ENCODE results near the gene MMRN1.

Gene MMRN1

GRCh38 chr4:89915937-89916336 is 21.3 kb downstream of the MMRN1 start:
- no peaks in the 10 kb centered on the region for H3K36me3 ChIP-seq (replicated peaks; ENCODE audit: insufficient read depth, low read length)
- no peak for DNase-seq
- H3K9me3 ChIP-seq (replicated peaks; ENCODE audit: insufficient read depth, low read length): no peaks in the 10 kb centered on the region
- no peaks in the 10 kb centered on the region for H3K79me2 ChIP-seq (ENCODE audit: low read length)
- H2AFZ ChIP-seq (ENCODE audit: low read length): no peak overlapping the region
- no peak overlapping the region for H3K27ac ChIP-seq (ENCODE audit: low read length)
- no peak overlapping the region for H3K9ac ChIP-seq (ENCODE audit: low read length)
- H3K27me3 ChIP-seq (replicated peaks; ENCODE audit: insufficient read depth, low read length): no peaks in the 10 kb centered on the region
- no peak overlapping the region for H3K4me3 ChIP-seq (ENCODE audit: low read length)
- no peaks in the 10 kb centered on the region for H4K20me1 ChIP-seq (ENCODE audit: insufficient read depth, low read length)
- H3K9me2 ChIP-seq (replicated peaks; ENCODE audit: insufficient read depth, low read length): no peaks in the 10 kb centered on the region
- H3K4me1 ChIP-seq (ENCODE audit: low read length): no peaks in the 10 kb centered on the region
- TF ChIP-seq CTCF (IDR thresholded peaks at IDR 0.05; ENCODE audit: low read length) (no peak), EZH2 (optimal IDR thresholded peaks at IDR 0.05; ENCODE audit: low read depth, low read length) (no peak), EZH2phosphoT487 (IDR thresholded peaks at IDR 0.05; ENCODE audit: low read length) (no peak)
- no peaks in the 10 kb centered on the region for H3F3A ChIP-seq (ENCODE audit: insufficient read depth, low read length)
- no peak overlapping the region for H3K4me2 ChIP-seq (ENCODE audit: low read depth, low read length)

DNA sequence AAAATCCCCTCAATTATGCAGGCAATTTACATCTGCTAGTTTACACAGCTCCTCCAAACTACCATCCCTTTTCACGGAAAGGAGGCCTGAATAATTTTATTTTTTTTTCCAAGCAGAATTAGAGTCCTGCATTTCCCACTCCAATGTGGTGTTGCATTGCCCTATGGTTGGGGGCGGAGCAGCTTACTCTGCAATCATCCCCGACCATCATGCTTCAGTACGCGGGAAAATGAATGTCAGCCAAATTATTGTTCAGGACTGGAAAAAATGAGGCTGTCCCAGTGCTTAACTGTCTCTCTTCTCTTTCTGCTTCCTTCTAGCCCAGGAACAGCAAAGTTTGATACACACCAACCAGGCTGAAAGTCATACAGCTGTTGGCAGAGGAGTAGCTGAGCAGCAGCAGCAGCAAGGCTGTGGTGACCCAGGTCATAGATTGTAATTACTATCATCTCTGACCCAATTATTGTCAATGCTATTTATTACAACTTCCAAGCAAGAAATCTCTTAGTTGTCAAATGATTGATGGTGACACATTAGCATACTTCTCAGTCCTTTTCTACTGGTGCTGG is 28.3 kb downstream of the MMRN1 start:
- Histone ChIP-seq H2AFZ (ENCODE audit: low read length) (no peak overlapping the region), H3K9ac (ENCODE audit: low read length) (no peak overlapping the region), H3K4me3 (ENCODE audit: low read length) (no peak overlapping the region), H3F3A (ENCODE audit: insufficient read depth, low read length) (no peaks in the 10 kb centered on the region), H3K4me2 (ENCODE audit: low read depth, low read length) (no peak overlapping the region), H3K36me3 (replicated peaks; ENCODE audit: insufficient read depth, low read length) (no peaks in the 10 kb centered on the region), H3K9me3 (replicated peaks; ENCODE audit: insufficient read depth, low read length) (no peaks in the 10 kb centered on the region), H3K27me3 (replicated peaks; ENCODE audit: insufficient read depth, low read length) (no peaks in the 10 kb centered on the region), H3K9me2 (replicated peaks; ENCODE audit: insufficient read depth, low read length) (no peaks in the 10 kb centered on the region), H3K4me1 (ENCODE audit: low read length) (no peaks in the 10 kb centered on the region), H3K27ac (ENCODE audit: low read length) (no peak overlapping the region), H3K79me2 (ENCODE audit: low read length) (no peaks in the 10 kb centered on the region), H4K20me1 (ENCODE audit: insufficient read depth, low read length) (no peaks in the 10 kb centered on the region)
- DNase-seq: no peak
- no peak for TF ChIP-seq EZH2 (optimal IDR thresholded peaks at IDR 0.05; ENCODE audit: low read depth, low read length)
- TF ChIP-seq CTCF (IDR thresholded peaks at IDR 0.05; ENCODE audit: low read length): no peak
- TF ChIP-seq EZH2phosphoT487 (IDR thresholded peaks at IDR 0.05; ENCODE audit: low read length): no peak

DNA sequence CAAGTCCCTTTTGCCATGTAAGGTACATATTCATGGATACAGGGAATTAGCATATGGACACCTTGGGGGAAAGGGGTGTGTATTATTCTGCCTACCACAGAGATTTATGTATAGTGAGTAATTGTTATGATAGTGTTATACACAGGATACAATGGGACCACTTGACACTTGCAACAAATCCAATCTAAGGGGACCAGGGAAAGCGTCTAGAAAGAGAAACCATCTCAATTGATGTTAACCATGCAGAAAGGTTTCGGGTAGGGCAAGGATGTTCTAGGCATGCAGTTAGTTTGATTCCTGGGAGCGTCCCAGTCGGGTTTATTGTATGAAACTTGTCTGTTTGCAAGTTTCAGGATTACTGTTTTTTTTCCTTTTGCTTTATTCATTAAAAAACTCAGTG is 34.2 kb downstream of the MMRN1 start:
- Histone ChIP-seq H3K9me3 (replicated peaks; ENCODE audit: insufficient read depth, low read length) (no peaks in the 10 kb centered on the region), H3K79me2 (ENCODE audit: low read length) (no peaks in the 10 kb centered on the region), H3K4me1 (ENCODE audit: low read length) (peaks cover 9% of the 10 kb centered on the region), H3K4me2 (ENCODE audit: low read depth, low read length) (peak overlapping the region; percentile 56; the same call in 1 of the 2 replicates), H3K27me3 (replicated peaks; ENCODE audit: insufficient read depth, low read length) (no peaks in the 10 kb centered on the region), H3K27ac (ENCODE audit: low read length) (peak overlapping the region; percentile 42; the same call in 1 of the 2 replicates), H3K9me2 (replicated peaks; ENCODE audit: insufficient read depth, low read length) (no peaks in the 10 kb centered on the region), H3K9ac (ENCODE audit: low read length) (no peak overlapping the region), H3F3A (ENCODE audit: insufficient read depth, low read length) (no peaks in the 10 kb centered on the region), H3K4me3 (ENCODE audit: low read length) (no peak overlapping the region), H4K20me1 (ENCODE audit: insufficient read depth, low read length) (no peaks in the 10 kb centered on the region), H2AFZ (ENCODE audit: low read length) (no peak overlapping the region), H3K36me3 (replicated peaks; ENCODE audit: insufficient read depth, low read length) (no peaks in the 10 kb centered on the region)
- TF ChIP-seq EZH2 (optimal IDR thresholded peaks at IDR 0.05; ENCODE audit: low read depth, low read length) (no peak), CTCF (IDR thresholded peaks at IDR 0.05; ENCODE audit: low read length) (no peak), EZH2phosphoT487 (IDR thresholded peaks at IDR 0.05; ENCODE audit: low read length) (no peak)
- DNase-seq: no peak

All from MM.1S (cell line).